ENCODE measurements around the gene SPACA7.
"Not testable (repeated sequence)": the region's sequence is repeated elsewhere in the genome, so short reads cannot be mapped to it uniquely, and the experiment has no call there.

The SPACA7 gene

GRCh38 chr13:112351825-112352224 is 24.3 kb upstream of the SPACA7 start:
- no peak for DNase-seq

GRCh38 chr13:112353856-112354255 is 22.3 kb upstream of the SPACA7 start:
- DNase-seq = no peak

GRCh38 chr13:112354330-112355273 is 21.6 kb upstream of the SPACA7 start:
- no peak for DNase-seq

- DNase-seq = no peak
Observed at GRCh38 chr13:112355274-112355838, 20.8 kb upstream of the SPACA7 start.

GRCh38 chr13:112356190-112356589 is 20.0 kb upstream of the SPACA7 start:
- DNase-seq = no peak

DNA sequence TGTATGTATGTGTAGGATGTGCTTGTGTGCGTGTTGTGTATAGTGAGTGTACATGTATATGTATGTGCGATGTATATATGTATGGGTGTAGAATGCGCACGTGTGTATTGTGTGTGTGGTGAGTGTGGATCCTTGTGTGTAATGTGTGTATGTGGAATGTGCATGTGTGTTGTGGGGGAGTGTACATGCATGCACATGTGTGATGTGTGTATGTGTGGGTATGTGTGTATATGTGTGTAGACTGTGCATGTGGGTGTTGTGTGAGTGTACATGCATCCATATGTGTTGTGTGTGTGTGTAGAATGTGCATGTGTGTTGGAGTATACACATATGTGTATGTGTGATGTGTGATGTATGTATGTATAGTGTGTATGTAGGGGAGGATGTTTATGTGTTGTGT is 18.0 kb upstream of the SPACA7 start:
- DNase-seq = no peak

- DNase-seq = no peak
Observed at GRCh38 chr13:112362021-112362420, 14.1 kb upstream of the SPACA7 start.

- no peak for DNase-seq
Observed at GRCh38 chr13:112363867-112364528, 12.2 kb upstream of the SPACA7 start.

GRCh38 chr13:112366907-112367646 is 9.1 kb upstream of the SPACA7 start:
- no peak for DNase-seq

GRCh38 chr13:112368883-112369282 is 7.3 kb upstream of the SPACA7 start:
- DNase-seq = no peak

- DNase-seq = no peak
Observed at GRCh38 chr13:112370311-112370710, 5.8 kb upstream of the SPACA7 start.

GRCh38 chr13:112374271-112374670 is 1.9 kb upstream of the SPACA7 start:
- no peak for DNase-seq

- no peak for DNase-seq
Observed at GRCh38 chr13:112391746-112392145, 15.6 kb downstream of the SPACA7 start.

DNA sequence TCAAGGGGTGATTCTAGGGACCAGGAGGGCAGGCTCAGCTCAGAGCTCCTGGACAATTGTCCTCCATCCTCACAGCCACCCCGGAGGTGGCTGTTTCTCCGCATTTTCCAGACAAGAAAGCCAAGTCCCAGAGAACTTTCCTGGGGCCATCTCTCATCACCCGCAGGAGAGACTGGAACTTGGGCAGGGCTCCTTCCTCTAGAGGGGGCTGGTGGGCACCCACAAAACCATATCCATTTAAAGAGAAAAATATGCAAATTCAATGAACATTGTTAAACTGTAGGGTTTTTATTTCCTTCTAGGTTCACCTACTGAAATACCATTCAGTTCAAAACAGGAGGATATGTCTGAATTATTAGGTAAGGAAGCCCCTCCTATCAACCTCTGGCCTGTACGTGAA is 16.6 kb downstream of the SPACA7 start:
- DNase-seq = no peak

- not testable (repeated sequence) for DNase-seq
Observed at GRCh38 chr13:112395022-112395421, 18.9 kb downstream of the SPACA7 start.

- not testable (repeated sequence) for DNase-seq
Observed at GRCh38 chr13:112395941-112396340, 19.8 kb downstream of the SPACA7 start.

DNA sequence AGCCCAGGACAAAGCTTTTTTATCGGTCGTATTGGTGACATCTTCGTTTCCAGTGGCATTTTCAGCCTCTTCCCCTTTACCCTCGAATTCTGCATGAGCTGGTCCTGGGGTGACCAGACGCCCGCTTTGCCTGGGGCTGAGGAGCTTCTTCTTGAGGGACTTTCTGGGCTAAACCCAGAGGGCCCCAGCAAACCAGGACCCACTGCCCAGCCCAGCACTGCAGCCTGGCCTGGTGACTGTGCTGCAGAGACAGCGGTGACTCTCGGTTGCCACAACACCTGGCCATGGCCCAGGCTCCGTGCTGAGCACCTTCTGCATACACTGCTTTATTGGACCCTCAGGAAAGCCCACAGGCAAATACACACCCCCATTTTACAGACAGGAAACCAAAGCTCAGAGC is 21.0 kb downstream of the SPACA7 start:
- no peak for DNase-seq

DNA sequence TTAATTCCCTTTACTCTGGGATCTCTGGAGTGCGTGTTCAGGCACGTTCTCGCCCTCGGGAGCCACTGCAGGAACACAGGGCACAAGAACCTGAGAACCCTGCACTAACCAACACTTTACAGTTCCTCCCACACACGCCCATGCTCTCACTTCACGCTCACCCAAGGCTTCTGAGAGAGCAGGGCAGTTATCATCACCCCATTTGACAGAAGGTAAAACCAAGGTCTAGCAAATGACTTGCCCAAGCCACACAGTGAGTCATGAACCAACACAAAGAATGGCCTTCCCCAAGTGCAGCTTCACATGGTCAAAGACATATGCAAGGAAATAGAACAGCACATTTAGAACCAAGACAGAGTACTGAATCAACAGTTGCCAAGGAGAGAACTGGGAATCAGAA is 22.2 kb downstream of the SPACA7 start:
- not testable (repeated sequence) for DNase-seq

- not testable (repeated sequence) for DNase-seq
Observed at GRCh38 chr13:112409828-112410227, 33.7 kb downstream of the SPACA7 start.

DNA sequence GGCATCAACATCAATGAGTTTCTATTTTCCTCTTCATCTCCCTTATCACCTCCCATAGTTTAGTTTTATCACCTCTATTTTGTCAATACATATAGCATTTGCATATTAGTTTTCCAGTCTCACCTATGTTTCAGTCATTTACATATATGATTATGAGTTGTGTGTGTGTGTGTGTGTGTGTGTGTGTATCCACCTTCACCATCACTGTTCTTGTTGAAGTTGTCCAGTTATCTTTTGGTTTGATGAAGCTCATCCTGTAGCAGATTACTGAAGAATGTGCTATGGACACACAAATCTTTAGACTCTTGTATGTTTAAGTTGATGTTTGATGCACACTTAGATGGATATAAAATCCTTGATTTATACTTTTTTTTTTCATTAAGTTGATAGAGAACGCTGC is 40.5 kb downstream of the SPACA7 start:
- DNase-seq = no peak

DNA sequence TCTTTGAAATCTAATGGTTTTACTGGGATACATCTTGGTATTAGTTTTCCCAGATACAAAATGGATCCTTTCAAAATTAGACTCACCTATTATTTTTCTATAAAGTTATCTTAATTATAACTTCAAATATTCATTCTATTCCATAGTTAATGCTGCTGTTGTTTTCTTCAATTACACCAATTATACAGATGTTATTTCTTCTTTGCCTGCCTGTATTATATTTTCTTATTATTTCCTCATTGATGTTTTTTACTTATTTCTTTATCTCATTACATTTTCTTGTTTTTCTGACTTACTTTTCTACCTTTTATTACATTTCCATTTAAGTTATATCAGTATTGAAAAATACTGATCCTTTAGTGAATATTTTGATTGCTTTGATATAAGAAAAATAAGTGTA is 40.9 kb downstream of the SPACA7 start:
- DNase-seq = no peak

DNA sequence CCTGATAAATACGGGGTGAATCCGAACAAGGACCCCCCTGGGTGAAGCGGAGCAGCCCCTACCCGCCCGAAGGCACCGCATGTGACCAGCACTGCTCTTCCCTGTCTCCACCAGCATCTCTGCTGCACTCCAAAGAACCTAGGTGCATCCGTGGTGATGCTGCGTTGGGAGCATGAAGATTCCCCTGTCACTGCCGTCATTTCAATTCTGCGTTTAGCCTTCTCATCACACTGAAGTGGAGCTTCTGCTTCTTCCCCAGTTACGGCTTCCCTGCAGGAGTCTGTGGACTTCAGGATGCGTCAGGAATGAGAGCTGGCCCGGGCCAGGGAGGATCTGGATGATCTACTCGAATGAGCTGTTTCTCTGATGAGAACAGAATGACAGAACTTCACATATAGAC is 47.9 kb downstream of the SPACA7 start:
- DNase-seq = no peak

GRCh38 chr13:112428704-112429103 is 52.5 kb downstream of the SPACA7 start:
- DNase-seq = no peak
